GM12873 (cell line): ENCODE results near the gene TBC1D16.

Source experiments
- TF ChIP-seq, protein P1 (sequence below): IDR thresholded peaks from 2 replicates; pipeline ENCODE4 v1.5.1; 2012; ENCODE audit warnings: low read depth, mild to moderate bottlenecking, moderate library complexity, low read length, control low read depth; ENCODE audit not compliant: insufficient read depth; ENCODE audit errors: missing control alignments

TBC1D16 gene

DNA sequence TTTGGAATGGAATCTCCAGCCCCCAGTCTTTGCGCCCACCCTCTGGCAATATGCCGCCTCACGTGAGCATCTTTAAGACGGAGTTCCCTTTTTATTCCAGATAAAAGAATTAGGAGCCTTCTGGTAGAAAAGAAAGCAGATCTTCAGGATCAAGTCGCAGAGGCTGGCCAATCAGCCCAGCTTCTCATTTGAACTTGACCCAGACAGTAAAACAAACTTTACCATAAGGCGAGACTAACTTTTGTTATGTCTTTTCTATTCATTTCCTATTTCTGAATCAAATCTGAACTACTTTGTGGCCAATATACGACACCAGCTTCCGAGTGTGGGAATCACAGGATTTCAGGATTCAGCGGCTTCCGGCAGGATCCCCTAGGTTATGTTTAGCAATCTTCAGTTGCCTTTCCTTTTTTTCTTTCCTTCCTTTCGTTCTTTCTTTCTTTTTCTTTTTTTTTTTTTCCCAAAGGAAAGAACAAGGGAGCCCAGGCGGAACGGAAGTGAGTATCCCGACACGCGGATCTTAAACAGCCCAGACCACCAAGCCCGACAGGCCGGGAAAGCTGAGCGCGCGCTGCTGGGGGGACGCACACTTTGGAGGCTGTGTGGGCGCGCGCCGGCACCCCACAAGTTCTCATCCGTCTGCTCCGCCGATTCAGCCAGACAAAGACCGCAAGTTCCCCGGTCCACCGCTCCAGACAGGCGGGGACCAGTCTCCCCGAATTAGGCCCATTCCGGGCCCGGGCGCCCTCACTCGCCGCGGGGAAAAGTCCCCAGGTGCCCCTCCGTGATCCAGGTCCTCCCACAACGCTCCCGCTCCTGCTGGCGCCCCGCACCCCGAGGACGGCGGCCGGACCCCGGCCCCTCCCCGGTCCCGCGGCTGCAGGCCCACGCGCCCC lies 633 bp downstream of the TBC1D16 start:
- TF ChIP-seq, protein P1, sequence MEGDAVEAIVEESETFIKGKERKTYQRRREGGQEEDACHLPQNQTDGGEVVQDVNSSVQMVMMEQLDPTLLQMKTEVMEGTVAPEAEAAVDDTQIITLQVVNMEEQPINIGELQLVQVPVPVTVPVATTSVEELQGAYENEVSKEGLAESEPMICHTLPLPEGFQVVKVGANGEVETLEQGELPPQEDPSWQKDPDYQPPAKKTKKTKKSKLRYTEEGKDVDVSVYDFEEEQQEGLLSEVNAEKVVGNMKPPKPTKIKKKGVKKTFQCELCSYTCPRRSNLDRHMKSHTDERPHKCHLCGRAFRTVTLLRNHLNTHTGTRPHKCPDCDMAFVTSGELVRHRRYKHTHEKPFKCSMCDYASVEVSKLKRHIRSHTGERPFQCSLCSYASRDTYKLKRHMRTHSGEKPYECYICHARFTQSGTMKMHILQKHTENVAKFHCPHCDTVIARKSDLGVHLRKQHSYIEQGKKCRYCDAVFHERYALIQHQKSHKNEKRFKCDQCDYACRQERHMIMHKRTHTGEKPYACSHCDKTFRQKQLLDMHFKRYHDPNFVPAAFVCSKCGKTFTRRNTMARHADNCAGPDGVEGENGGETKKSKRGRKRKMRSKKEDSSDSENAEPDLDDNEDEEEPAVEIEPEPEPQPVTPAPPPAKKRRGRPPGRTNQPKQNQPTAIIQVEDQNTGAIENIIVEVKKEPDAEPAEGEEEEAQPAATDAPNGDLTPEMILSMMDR = no peak

DNA sequence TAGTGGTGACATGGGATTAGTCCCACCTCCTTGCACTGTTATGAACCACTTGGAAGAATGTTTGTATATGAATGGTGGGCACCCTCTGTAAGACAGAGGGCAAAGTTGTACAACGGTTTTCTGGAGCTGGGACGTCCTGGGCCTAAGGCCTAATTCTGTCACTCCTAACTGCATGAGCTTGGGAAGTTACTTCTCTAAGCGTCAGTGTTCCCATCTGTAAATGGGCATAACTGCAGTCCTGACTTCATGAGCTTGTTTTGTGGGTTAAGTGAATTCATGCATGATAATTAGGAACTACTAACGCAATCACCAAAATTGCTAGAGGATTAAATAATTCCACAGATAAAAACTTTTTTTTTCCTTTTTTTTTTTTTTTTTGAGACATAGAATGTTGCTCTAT lies 1.8 kb downstream of the TBC1D16 start:
- TF ChIP-seq, protein P1 = no peak

DNA sequence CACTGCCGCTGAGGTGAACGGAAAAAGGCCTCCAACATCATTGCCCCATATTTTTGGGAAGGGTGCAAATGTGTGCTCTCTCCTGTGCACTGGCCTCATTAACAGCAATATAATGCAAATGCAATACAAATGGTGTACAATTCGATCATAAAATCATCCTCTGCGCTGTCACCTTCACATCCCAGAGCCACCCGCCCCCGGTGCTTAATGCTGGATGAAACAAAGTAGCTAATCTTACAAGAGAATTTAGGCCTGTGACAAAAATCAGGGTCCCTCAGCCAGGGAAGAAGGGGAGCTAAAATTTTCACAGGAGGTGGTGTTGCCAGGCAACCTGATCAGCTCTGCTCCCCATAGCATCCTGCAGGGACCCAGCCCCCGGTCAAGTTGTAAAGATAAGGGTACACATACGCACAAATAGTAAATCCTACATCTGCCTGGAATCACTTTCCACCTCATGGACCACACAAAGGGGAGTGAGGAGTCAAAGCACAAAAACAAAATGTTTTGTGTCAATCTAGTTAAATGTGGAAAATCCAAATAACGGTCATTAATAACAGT lies 3.0 kb downstream of the TBC1D16 start:
- TF ChIP-seq, protein P1 = no peak

- TF ChIP-seq, protein P1 = no peak
Observed at GRCh38 chr17:80031691-80032430, 3.8 kb downstream of the TBC1D16 start.

DNA sequence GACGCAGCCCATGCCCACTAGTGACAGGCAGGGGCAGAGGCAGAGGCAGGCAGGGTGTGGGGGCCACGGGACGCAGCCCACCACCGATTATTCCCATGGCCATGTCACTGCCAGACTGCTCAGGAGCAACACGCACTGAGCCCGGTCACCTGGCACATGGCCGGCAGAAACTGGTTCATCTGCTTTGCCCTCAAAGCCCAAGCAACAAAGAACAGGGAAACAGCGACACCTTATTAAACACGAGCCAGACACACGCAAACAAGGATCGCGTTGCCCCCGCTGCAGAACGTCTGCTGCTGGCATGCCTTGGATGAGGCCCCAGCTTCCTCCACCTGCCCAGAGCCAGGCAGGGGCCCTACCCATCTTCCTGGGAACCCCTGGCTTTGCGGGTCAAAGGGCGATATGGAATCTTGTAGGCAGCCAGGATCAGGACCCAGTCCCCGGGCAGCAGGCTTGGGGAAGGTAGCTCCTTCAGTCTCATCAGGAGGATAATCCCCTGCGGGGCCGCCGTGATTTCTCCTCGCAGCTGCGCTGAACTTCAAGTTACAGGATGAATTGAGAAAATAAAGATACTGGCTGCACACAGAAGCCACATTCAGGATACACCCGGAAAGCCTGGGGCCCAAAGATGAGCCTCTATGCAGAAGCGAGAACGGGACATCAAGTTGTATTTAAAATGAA lies 4.8 kb downstream of the TBC1D16 start:
- TF ChIP-seq, protein P1 = no peak

DNA sequence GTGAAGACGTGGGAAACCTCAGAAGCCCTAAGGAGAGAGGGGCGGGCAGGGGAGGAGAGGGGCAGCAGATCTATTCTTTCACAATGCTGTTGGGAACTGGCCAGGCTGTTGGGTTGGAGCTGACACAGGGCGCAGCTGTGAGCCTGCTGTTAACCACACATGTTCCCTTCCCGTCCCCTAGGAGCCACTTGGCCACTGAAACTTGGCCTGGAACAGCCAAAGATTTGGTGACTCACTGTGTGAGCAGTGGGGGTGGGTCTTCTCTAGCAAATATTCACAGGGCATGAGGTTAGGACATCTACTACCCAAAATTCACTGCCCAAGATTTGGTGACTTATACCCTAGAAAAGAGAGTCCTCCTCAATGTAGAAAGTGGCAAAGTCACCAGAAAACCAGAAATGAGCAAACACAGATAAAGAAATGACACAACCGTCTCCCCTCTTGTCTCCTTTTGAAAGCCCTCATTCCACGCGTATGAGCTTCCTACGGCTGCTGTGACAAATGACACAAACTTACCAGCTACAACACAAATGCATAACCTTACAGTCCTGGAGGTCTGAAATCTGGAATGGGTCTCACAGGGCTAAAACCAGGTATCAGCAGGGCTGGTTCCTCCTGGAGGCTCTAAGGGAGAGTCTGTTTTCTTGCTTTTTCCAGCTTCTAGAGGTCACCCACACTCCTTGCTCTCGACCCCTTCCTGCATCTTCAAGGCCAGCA lies 6.3 kb downstream of the TBC1D16 start:
- TF ChIP-seq, protein P1 = no peak
